ENCODE data around the gene FOXP1.
A peak's percentile ranks its signal among the peaks of the same experiment; 100 is the strongest.

The FOXP1 gene

DNA sequence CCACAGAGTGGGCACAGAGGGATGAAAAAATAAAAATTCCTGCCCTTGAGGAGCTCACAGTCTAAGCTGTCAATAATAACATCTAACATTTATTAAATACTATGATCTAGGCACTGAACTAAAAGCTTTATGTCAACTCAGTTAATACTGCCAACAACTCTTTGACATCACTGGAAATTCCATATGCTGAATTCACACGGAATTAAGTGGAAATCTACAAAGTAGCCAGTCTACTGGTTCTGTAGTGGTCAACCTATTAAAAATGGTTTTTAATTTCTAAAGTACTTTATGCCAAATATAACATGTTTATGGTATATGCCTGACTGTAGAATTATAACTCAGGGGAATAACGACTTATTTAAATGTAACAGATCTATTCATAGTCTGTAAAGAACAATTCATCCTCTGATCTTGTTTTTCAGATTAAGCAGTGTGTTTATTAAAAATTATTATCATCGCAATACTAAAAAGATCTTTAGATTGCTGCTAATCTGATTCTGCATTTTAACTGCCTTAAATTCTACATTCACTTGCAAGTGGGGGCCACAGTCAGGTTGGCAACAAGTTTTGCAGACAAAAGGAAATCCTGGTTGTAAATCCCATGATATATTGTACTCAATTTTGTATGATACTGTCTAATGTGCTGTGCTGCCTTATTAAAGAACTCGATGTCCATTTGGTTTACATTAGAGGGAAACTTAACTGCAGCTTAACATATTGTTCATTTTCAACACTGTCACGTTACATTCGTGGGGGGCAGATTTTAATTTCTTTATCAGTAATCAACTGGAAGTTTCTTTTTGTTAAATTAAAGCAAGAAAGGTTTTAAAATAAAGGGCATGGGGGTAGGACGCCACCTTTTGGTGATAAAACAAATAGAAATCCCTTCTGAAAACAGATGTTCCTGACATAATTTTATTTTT is 2.6 kb upstream of the FOXP1 start:
- DNase-seq = peak; percentile 39

DNA sequence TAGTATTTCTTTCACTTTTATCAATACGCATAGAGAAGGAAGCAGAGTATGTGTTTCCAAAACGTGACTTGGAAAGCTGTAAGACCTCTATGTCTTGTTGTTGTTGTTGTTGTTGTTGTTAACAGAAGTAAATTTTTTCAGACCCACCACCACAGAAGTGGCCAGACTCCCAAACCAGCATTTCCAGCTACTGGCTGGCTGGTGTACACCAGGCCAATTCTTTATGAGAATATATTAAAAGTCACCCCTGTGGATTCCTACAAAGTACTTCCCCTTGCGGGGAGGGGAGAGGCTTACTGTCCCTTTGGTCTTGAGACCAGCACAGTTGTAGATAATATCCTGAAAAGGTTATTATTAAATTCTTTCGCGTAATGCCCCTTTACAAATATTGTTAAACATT is 1.6 kb upstream of the FOXP1 start:
- DNase-seq = no peak

DNA sequence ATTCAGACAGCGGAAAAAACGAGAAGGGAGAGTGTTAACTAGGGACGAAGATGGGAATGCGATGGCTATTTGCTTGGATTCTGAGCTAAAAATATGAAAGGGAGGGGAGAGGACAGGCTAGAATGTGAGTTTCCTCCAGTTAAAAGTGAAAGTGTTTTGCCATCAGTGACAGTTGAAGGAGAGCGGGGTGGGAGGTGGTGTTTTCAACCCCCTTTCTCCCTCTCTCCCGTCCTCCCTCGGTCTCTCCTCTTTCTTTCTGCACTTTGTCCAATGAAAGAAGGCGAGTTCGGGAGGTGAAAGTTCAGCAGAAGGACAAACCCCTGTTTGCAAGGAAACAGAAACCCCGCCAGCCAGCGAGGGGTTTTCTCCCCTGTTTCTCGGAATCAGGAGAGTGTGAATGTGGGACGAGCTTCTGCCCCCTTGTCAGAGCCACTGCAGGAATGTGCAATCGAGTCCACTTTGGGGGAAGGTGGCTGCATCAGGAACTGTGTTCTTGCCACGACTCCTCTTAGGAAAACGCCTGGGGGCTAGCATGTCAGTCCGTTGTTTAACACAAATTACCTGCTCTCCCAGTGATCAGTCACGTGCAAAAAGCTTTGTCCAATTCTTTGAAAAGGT is 975 bp upstream of the FOXP1 start:
- peak; percentile 49 for DNase-seq

DNA sequence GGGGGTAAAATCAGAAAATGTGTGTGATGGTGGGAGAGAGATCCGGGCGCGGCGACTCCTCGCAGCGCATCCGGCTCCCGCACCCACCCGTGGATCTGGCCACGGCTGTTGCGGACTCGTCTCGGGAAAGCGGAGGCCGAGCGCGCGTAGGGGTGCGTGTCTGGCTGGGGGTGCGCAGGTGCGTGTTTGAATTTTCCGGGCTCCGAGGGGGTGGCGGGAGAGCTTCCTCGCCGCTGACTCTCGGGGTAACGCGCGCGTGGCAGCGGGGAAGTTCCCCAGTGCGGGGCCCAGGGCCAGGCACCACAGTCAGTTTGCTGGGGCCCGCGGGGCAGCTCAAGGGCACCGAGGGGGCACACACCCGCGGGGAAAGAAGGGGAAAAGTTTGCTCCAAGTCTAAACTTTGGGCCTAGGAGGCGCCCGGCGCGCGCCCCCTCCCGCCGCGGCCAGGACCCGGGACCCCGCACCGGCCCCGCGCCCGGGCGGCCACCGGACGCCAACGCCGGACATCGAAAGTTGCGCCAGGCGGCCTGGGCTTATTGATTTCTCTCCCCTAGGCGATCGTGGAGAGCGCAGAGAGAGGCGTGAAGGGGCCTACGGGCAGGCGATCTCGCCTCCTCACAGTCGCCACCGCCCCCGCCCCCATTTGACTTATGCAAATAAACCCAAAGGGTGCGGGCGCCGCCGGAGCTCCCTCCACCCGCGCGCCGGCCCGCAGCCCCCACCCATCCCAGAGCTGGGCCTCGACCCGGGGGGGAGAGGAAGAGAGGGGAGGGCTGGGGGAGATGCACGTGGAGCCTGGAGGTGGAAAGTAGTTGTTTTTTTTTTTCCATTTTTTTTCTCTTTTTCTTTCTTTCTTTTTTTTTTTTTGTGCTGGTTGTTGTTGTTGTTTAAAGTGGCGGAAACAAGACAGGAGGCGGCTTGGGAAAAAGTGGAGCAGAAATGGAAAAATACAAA is 639 bp downstream of the FOXP1 start:
- peak; percentile 31 for DNase-seq

DNA sequence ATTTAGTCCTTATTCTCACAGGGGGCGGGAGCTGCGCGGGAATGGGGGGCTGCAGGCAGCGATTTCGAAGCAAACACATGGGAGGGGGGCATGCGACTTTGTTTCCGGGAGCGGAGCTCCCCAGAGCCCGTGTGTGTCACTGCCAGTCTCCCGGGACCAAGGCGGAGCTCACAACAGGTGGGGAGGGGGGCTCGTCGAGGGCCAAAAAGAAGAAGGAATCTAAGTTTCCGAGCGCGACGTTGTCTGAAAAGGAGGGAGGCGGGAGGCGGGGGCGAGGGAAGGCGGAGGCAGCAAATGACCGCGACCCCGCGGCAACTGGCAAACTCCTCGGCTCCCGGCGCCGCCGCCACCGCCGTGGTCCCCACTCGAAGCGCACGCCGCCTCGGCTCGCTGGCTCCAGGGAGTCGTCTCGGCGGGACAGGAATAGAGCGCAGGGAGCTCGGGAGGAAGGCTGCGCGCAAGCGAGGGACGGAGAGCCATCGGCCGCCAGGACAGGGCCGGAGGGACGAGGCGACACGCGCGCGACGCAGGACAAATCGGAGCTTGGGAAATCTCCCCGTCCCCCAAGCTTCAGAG is 1.4 kb downstream of the FOXP1 start:
- DNase-seq = peak; percentile 23

DNA sequence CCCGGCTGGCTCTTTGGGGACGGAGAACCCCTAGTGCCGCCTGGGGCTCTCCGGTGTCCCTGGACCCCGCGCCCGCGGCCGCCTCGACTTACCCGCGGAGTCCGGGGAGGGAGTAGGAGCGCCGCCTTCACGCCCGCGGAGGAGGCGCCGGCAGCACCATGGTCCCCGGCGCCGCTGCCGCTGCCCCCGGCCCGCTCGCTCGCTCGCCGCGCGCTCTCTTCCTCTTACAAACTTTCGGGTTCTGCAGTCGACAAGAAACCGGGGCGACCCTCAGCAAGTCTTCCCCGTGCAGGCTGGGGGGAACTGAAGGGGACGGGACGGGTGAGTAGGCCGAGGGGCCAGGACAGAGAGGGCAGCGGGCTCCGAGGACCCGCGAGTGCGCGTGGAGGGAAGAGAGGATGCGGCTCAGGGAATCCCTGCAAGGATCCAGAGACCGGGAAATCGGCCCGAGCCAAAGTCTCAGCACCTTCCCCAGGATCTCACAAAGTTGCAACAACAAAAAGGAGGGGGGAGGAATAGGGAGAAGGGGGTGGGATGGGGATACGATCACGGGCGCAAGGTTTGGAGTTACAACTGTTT is 2.0 kb downstream of the FOXP1 start:
- DNase-seq = no peak

DNA sequence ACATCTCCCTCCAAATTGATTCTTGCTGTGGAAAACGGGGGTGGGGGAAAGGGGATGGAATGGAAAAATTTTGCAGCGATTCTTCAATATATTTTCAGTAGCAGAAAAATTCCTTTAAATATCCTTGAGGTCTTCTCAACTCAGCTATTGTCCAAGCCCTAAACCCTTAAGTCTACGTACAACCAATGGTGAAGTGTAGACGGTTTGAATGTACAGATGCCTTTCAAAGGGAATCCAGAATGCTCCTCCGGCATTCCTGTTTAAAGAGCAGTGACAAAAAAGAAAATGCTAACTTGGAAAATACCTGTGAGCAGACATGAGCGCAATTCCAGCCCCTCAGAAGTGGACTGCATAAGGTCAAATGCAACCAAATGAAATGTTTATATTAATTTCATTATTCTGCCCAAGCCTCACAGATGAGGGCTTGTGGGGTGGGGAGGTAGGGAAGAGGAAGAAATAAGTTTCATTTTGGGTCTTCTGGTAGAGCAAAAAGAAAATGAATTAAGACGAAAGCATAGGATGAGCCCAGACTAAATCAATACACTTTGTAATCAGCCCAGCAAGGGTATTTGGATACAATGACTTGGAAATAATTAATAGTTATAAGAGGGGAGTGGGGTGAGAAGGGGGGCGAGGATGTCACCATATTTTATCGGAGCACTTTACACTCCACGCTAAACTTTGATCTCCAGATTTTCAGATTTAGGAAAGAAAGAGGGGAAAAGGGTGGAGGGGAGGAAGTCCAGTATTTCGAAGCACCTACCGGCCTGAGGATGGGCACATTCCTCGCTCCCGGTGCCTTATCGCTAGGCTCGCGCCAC is 2.7 kb downstream of the FOXP1 start:
- no peak for DNase-seq

DNA sequence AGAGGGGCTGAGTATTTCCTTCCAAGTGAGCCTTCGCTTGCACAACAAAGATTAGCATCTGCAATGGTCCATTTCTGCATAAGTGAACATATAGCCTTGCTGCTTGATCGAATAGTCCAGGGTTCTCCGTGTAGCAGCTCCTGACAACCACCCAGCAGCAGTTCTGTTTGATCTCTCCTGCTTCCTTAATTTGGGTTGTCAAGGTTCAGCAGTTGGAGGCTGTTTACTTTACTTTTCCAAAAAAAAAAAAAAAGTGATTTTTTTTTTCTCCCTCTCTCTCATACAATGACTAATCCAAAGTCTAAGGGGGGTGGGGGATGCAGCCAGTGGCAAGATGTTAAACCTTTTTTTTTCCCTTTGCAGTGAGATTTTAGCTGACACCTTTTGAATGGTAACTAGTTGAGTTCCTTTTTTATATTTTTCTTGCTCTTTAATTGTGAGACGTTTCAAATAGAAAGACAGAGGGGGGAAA is 3.6 kb downstream of the FOXP1 start:
- DNase-seq = no peak

DNA sequence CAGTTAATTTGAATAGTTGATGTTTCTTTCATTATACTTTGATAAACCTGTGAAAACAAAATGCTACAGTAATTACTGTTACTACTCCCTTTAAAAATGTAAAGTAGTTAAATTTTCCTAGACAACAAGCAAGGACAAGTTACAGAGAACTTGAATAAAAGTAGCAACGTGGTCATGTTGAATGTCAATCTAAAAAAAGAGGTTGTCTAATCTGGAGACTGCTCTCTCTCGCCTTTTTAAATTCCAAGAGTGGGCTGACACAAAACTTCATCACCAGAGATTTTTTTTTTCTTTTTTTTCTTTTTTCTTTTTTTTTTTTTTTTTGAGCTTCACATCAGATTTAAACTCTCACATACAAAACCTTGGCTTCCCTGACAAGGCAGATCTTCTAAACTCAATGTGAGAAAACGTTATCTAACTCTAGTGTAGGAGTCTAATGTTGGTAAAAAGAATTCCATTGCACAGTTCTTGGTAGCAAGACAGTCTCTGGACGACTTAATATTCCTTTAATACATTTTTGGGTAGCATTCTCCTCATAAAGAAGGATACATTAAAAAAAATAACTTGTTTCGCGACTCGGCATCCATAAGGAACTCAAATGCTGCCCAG is 4.1 kb downstream of the FOXP1 start:
- DNase-seq = no peak

DNA sequence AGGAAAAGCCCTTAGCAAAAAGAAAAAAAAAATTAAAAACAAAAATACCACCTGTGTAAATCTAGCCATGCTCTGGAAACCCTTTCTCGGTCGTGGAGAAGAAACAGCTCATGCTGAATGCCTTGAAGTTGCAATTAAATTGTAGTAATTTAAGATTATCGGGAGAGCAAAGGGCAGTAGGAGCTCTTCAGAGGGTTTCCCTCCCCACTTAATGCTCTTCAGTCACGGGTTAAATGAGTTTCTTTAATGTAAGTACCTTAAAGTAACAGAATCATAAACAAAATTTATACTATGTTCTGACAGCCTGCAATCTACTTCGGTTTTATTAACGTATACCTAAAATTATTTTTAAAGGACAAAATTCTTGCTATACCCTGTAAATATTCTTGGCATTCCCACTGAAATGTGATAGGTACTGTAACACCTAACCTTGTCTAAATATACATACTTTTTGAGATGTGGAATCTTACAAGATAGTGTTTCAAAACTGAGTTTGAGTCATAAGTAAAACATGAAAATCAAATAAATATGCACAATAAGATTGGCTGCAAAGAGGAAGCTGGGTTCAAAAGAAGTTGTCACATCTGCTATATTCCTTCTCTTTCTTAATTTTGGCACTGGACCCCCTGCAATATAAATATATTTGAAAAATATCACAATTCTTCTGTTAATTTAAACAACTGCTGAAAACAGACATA is 5.3 kb downstream of the FOXP1 start:
- DNase-seq = no peak

DNA sequence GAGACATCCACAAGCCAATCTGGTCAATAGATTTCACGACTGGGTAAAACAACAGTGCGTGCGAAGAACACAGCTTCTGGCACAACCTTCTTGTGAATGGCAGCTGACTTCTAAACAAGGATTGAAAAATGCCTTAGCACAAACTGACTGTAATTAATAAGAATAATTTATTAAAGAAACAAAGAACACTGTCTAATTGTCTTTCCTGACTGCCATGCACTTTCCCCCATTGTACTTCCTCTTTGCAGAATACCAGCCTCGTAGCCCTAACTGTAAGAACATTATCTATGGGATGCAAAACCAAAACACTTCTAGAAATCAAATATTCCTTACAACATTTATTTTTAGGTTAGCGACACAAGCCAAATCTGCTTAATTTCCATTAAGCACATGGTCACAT is 6.5 kb downstream of the FOXP1 start:
- DNase-seq = no peak

DNA sequence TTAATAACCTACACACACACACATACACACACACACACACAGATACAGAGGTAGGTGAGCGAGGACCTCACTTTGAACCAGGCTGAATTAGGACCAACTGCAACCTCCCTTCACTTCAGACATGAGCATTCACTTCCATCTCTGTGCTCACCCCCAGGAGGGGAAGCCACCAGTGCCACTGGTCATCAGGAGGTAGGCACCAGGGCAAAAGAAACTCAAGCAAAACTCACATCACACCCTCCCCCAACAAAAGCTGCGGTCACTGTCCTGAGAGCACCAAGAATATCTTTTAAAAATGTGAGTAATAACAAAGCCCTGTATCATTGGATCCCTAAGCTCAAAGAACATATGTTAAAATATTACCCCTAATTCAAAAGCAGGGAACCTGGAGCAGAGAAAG is 8.1 kb downstream of the FOXP1 start:
- no peak for DNase-seq

DNA sequence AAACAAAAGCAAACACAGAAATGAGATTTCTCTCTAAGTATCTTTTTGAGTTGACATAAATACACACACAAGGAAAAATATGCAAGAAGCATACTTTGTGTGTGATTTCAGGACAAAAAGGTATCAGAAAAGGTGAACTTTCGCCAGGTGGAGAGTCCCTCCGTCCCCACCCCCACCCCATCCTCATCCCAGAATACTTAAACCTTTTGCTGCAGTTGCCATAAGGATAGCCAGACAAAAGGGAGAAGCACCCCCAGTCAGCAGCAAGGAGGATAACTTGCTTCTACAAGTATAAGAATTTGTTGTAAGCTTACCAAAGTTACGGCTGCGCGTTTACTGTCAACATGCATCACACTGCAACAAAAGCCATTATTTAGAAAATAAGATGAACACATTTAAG is 10.3 kb downstream of the FOXP1 start:
- no peak for DNase-seq

DNA sequence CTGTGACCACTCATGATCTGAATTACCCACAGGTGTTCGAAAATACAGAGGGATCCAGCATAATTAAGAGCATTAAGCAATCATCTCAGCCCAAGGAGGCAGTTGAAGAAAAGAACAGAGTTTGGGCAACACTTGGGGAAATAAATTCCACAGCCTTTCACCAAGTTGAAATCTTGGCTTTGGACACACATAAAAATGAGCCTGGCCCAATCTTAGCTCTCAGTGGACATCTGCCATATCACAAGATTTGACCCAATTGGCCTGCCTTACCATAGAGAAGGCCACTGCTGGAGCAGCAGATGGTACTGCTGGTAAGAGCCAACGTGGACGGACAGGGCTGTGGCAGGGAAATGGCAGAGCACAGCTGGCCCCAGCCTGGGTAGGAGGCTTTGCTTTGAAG is 13.0 kb downstream of the FOXP1 start:
- no peak for DNase-seq

DNA sequence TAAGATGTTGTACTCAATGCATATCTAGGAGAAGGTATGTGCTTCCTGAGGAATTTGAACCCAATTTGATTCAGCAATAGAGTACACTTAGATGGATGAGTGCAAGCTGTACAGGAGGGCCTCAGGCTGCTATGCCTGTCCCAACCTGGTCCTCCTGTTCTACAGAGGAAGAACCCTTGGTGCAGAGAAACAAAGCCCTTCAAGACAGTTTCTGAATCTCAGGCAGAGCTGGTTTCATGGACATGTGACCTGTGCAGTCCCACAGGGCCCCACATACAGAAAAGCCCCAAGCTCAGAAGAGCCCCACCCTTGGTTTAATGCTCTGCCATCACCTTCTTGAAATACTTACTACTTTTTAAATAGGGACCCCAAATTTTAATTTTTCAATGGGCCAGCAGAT is 15.3 kb downstream of the FOXP1 start:
- no peak for DNase-seq

DNA sequence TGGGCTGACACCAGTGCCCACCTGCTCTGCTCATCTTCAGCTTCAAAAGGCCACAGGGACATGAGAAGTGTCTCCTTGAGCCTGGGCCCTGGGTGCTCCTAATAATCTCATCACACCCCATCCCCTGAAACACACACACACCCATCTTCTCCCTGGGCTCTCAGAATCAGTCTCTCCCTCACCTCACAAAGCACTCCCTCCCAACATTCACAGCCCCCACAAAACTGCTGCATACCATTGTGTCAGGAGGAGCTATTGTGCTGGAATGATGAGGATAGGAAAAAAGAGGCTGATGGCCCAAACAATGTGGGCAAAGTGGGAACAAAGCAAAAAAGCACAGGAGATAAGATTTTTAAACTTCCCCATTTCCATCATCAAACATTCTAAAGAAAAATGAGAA is 16.8 kb downstream of the FOXP1 start:
- no peak for DNase-seq

DNA sequence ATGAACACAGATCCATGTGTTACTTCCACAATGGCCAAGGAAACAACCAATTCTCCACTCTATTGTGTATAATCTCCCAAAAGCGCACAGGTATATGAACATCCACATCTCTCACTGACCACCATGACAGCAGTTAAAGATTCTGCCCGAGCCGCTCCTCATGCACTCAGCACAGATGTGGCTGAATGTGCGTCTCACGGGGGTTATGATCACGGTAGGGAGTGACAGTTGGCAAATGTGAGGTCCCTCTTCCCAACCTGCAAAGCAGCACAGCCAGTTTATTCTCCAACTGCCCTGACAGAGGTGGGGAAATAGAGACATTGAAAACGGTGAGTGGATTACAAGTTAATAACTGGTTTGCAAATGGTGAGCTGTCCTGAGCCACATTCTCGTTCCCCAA is 17.6 kb downstream of the FOXP1 start:
- no peak for DNase-seq

DNA sequence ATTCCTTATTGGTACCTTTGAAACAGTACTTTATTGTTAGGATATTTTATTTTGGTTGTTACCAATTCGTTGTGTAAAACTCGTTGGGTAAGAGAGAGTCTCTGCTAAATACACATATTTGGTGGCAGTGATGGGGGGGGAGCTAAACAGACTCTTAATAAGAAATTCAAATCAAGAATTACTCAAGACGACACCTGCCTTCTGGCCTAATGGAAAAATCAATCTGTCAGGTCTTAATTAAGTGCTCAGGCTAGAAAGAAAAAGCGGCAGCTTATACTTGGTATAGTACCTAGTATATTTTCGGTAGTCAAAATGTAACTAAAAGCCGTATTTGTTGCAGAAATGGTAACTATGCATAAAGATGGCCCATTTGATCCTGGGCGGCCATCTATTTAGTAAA is 18.2 kb downstream of the FOXP1 start:
- no peak for DNase-seq

DNA sequence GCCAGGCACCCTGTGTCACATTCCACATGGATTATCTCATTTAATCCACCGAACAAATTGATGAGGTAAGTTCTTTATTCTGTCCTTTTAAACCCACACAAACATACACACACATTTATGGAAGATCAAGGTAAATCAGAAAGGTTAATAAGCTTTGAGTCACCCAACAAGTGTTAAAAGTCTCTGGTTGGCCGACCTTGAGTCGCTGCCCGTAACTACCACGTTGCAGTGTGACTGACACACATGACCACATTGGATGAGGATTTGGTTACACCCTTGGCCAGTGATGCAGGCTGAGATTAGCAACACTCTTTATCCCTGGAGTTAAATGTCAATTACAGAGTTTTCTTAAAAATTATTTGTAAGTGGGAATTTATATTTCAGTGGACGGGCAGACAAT is 19.2 kb downstream of the FOXP1 start:
- no peak for DNase-seq

DNA sequence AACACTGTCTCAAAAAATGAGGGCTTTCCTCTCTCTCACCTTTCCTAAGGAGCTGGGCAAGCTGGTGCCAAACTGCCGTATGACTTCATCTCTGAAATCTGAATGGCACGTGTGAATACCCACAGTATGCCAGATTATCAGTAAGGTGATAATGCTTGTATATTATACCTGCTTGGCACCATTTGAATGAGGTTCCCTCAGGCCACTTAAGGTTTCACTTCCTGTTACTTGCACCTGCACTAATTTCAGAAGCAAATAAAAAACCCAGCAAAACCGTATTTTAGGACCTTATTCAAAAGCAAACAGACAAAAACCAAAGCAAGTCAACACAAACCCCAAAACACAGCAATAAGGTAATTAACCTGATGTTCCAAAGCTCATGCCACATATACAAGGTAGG is 19.7 kb downstream of the FOXP1 start:
- DNase-seq = no peak

DNA sequence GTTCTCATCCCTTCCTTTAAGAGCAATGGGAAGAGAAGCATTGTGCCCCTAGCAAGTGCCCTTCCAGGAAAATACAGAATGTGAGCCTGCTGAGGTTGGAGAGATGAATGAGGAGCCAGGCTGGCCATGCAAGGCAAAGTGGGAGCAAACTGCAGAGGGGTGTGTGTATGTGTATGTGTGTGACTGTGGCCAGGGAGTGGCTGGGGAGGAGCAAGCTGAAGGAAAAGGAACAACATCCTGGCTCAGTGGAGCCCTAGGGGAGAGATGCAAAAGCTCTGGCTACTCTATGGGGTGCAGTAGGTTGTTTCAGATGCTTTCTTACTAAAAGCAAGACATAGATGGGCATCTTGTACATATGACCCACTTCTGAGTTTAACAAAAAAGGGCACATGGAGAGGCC is 20.6 kb downstream of the FOXP1 start:
- DNase-seq = no peak

Data from activated CD4-positive, alpha-beta T cell treated with anti-CD3 and anti-CD28 coated beads, Interleukin-10, Interleukin-2, amounts not matched to agents 100 ng/mL and 50 ng/mL, durations not matched to agents 16 hours and 8 hours (primary cell).